Neural crest cell (in vitro differentiated cells): ENCODE measurements around the gene PLEKHA5. TPM values are rescaled to one million over a fixed set of nuclear protein-coding genes. Genes with fewer than 3 reads are reported as not detected.
"Not testable (repeated sequence)": the region's sequence is repeated elsewhere in the genome, so short reads cannot be mapped to it uniquely, and the experiment has no call there.

Experiments
- DNase-seq: peaks from one replicate; pipeline ENCODE4 v3.0.0; 2021; ENCODE audit warnings: low read depth, mixed read lengths, low spot score
- H3K27ac Mint-ChIP-seq: one replicate; pipeline ENCODE4 v1.8.0; 2021; ENCODE audit warnings: mild to moderate bottlenecking, mixed read lengths; ENCODE audit not compliant: unreplicated experiment
- H3K27me3 Mint-ChIP-seq: 2 replicates; pipeline ENCODE4 v1.8.0; 2021; ENCODE audit warnings: low read depth, mild to moderate bottlenecking, mixed read lengths
- H3K36me3 Mint-ChIP-seq: 2 replicates; pipeline ENCODE4 v1.8.0; 2021; ENCODE audit warnings: low read depth, mild to moderate bottlenecking, mixed read lengths
- H3K4me1 Mint-ChIP-seq: 2 replicates; pipeline ENCODE4 v1.8.0; 2021; ENCODE audit warnings: mixed read lengths
- H3K4me3 Mint-ChIP-seq: one replicate; pipeline ENCODE4 v1.8.0; 2021; ENCODE audit warnings: mild to moderate bottlenecking, mixed read lengths
- H3K9me3 Mint-ChIP-seq: 2 replicates; pipeline ENCODE4 v1.8.0; 2021; ENCODE audit warnings: mixed read lengths
- CTCF ChIP-seq: fragments of 200-600 bp; sonication (generic); conservative IDR thresholded peaks from 2 replicates; pipeline ENCODE4 v1.5.0; 2021; ENCODE audit warnings: antibody characterized with exemption, mild to moderate bottlenecking
- total RNA-seq: library from RNA; stranded (reverse); gene quantifications from 2 replicates; pipeline ENCODE4 v1.2.1, GENCODE V29; 2021

Gene PLEKHA5
- total RNA-seq, 1 donor from 2014 or later, result 39.2 TPM

- Mint-ChIP-seq H3K36me3 (peaks cover 5% of the 10 kb centered on the region), H3K4me3 (no peak overlapping the region), H3K27me3 (no peaks in the 10 kb centered on the region), H3K9me3 (peaks cover 3% of the 10 kb centered on the region), H3K27ac (no peak overlapping the region), H3K4me1 (peaks cover 4% of the 10 kb centered on the region)
- no peak for DNase-seq
- no peak for TF ChIP-seq CTCF
Observed at GRCh38 chr12:19166956-19167355, 37.4 kb downstream of the PLEKHA5 start.

- DNase-seq, result no peak
- Mint-ChIP-seq H3K4me3 (no peak overlapping the region), H3K27ac (no peak overlapping the region), H3K36me3 (peaks cover 9% of the 10 kb centered on the region), H3K4me1 (peaks cover 4% of the 10 kb centered on the region), H3K9me3 (peaks cover 3% of the 10 kb centered on the region), H3K27me3 (no peaks in the 10 kb centered on the region)
- TF ChIP-seq CTCF, result no peak
Observed at GRCh38 chr12:19167708-19168107, 38.2 kb downstream of the PLEKHA5 start.

- H3K27me3 Mint-ChIP-seq, result no peaks in the 10 kb centered on the region
Observed at GRCh38 chr12:19168644-19169043, 39.1 kb downstream of the PLEKHA5 start.

GRCh38 chr12:19169222-19169621 lies 39.7 kb downstream of the PLEKHA5 start:
- Mint-ChIP-seq H3K27me3 (no peaks in the 10 kb centered on the region), H3K4me1 (peaks cover 4% of the 10 kb centered on the region), H3K9me3 (no peaks in the 10 kb centered on the region)

More at GRCh38 chr12:19168644-19169043, 39.1 kb downstream of the PLEKHA5 start:
- no peak for TF ChIP-seq CTCF
- no peak for DNase-seq
- Mint-ChIP-seq H3K4me1 (peaks cover 4% of the 10 kb centered on the region), H3K9me3 (peaks cover under 1% of the 10 kb centered on the region), H3K4me3 (no peak overlapping the region), H3K36me3 (peaks cover 7% of the 10 kb centered on the region), H3K27ac (no peak overlapping the region)

GRCh38 chr12:19170286-19170685 lies 40.8 kb downstream of the PLEKHA5 start:
- not testable (repeated sequence) for H3K4me1 Mint-ChIP-seq, H3K4me3 Mint-ChIP-seq, DNase-seq, H3K9me3 Mint-ChIP-seq, H3K36me3 Mint-ChIP-seq, H3K27ac Mint-ChIP-seq, H3K27me3 Mint-ChIP-seq

More at GRCh38 chr12:19169222-19169621, 39.7 kb downstream of the PLEKHA5 start:
- Mint-ChIP-seq H3K27ac (no peak overlapping the region), H3K4me3 (no peak overlapping the region), H3K36me3 (peaks cover 6% of the 10 kb centered on the region)
- TF ChIP-seq CTCF, result no peak
- no peak for DNase-seq

- peaks cover 4% of the 10 kb centered on the region for H3K36me3 Mint-ChIP-seq
- H3K27me3 Mint-ChIP-seq, result no peaks in the 10 kb centered on the region
- H3K4me3 Mint-ChIP-seq, result no peak overlapping the region
- H3K9me3 Mint-ChIP-seq, result no peaks in the 10 kb centered on the region
- peaks cover 4% of the 10 kb centered on the region for H3K4me1 Mint-ChIP-seq
- no peak for TF ChIP-seq CTCF
- no peak for DNase-seq
- H3K27ac Mint-ChIP-seq, result no peak overlapping the region
Observed at GRCh38 chr12:19171731-19172130, 42.2 kb downstream of the PLEKHA5 start.
